ENCODE measurements around the gene GAGE12J.

- TF ChIP-seq CTCF (optimal IDR thresholded peaks at IDR 0.05 in 1 of 3, IDR thresholded peaks at IDR 0.05 in 1 of 3, conservative IDR thresholded peaks at IDR 0.05 in 1 of 3; ENCODE audit: extremely low read depth in 1 of 3, insufficient read depth in 2 of 3, low read length in 3 of 3) (no peak), EZH2 (IDR thresholded peaks at IDR 0.05; ENCODE audit: low read length) (no peak)
Measured at GRCh38 chrX:49309401-49309981, 12.3 kb upstream of the GAGE12J start.

All from keratinocyte (primary cell).